Measurements from ENCODE around the gene TMEM92.

The TMEM92 gene

DNA sequence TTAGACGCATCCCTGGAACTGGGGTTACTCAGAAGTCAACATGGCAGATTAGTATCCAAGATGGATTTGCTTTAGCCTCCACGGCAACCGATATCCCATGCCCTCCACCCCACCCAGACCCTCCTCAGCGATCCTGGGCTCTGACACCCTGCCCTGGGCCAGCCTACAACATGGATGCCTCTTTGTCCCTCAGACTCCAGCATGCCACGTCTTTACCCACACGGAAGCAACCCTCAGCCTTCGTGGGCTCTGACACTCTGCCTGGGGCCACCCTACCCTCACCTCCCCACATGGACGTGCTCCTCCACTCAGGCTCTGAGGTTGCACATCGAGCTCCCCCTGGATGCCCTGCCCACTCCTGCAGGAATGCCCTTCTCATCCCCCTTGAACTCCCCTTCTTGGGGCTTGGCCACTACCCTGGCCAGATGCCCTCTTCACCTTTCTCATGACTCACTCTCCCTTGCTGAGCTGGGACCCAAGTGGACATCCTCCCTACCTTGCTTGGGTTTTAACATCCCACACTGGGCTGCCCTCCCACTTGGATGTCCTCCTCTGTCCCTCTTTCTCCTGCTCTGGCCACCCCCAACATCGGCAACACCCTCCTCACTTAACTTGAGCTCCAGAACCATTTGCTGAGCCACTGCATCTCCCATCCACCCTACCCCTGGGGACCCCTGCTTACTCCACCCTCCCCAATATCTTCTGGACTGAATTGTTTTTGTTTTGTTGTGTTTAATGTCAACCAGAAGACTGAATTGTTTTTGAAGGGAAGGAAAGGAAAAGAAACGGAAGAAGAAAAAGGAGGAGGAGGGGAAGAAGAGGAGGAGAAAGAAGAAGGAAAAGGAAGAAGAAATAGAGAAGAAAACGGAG is 18.3 kb upstream of the TMEM92 start:
- Histone ChIP-seq H3K27me3 (ENCODE audit: low read depth, low read length) (no peaks in the 10 kb centered on the region), H3K9me3 (ENCODE audit: control insufficient read depth in 1 of 2, low read length in 2 of 2) (no peaks in the 10 kb centered on the region), H3K36me3 (ENCODE audit: control insufficient read depth in 1 of 2, insufficient read depth in 2 of 2, low read length in 2 of 2) (no peaks in the 10 kb centered on the region), H3K4me1 (ENCODE audit: control insufficient read depth in 1 of 2, insufficient read depth in 2 of 2, low read length in 2 of 2) (peaks cover 0 to 13% of the 10 kb centered on the region in 2 donors), H3K4me3 (ENCODE audit: low read depth in 1 of 2, low read length in 2 of 2) (no peak overlapping the region), H3K27ac (ENCODE audit: low read length) (no peak overlapping the region)

DNA sequence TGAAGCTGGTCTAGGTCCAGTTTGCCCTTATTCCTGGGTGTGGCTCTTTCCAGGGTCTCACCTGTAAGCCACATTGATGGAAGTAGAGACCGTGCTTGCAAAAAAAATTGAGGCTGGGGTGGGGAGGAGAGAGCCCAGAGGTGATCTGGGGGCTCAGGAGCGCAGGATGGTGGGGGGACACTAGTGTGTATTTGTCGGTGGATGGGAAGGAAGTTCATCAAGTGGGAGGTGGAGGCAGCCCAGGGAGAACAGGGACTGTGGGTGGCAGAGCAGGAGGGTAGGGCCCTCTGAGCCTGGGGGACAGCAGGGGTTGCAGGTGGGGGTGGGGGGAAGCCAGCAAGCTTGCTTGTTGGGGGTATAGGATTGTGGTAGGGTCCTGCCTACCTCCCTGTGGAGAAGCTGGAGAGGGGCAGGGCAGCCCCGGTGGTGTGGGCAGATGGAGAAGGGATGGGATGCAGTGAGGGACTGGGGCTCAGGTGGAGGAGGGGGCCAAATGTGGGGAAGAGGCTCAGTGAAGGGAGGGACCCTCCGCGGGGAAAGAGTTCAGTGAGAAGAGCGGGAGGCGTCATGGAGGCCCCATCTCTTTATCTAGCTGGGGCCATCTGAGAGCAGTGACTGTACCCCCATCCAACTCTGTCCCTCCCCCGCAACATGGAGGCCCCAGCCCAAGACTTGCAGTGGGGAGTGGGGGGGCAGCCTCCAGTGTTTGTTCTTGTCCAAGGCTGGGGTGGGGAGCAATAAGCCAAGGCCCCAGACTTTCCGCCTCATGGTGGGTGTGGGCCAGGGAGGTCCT is 17.2 kb upstream of the TMEM92 start:
- Histone ChIP-seq H3K36me3 (ENCODE audit: control insufficient read depth in 1 of 2, insufficient read depth in 2 of 2, low read length in 2 of 2) (no peaks in the 10 kb centered on the region), H3K27me3 (ENCODE audit: low read depth, low read length) (no peaks in the 10 kb centered on the region), H3K27ac (ENCODE audit: low read length) (no peak overlapping the region), H3K4me3 (ENCODE audit: low read depth in 1 of 2, low read length in 2 of 2) (no peak overlapping the region), H3K4me1 (ENCODE audit: control insufficient read depth in 1 of 2, insufficient read depth in 2 of 2, low read length in 2 of 2) (peaks cover 0 to 13% of the 10 kb centered on the region in 2 donors), H3K9me3 (ENCODE audit: control insufficient read depth in 1 of 2, low read length in 2 of 2) (no peaks in the 10 kb centered on the region)

DNA sequence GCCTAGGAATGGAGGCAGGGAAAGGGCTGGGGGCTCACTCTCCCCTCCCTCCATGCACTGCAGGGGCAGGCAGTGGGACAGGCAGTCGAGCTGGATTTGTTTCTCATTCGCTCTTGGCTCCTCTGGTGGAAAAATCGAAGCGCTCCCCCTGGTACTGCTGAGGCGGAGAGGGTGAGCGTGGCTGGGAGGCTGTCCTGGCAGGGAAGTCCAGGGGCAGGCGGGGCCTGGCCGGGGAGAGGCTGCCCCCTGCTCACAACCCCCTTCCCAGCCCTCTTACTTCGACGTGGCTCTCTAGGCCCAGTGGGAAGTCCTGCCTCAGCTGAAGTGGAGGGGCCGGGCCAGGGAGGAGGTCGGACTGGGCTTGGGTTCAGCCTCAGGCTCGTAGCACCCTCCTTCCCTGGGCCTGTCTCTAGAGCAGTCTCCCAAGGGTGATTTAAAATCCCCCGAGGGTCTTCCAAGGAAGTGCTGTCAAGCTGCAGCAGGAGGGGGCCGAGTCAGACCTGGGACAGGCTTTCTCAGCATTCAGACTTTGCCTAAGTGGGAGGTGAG is 16.5 kb upstream of the TMEM92 start:
- no peaks in the 10 kb centered on the region for H3K36me3 ChIP-seq (ENCODE audit: control insufficient read depth in 1 of 2, insufficient read depth in 2 of 2, low read length in 2 of 2)
- no peak overlapping the region for H3K4me3 ChIP-seq (ENCODE audit: low read depth in 1 of 2, low read length in 2 of 2)
- no peaks in the 10 kb centered on the region for H3K9me3 ChIP-seq (ENCODE audit: control insufficient read depth in 1 of 2, low read length in 2 of 2)
- H3K27me3 ChIP-seq (ENCODE audit: low read depth, low read length), result no peaks in the 10 kb centered on the region
- H3K4me1 ChIP-seq (ENCODE audit: control insufficient read depth in 1 of 2, insufficient read depth in 2 of 2, low read length in 2 of 2), result peaks cover 0 to 13% of the 10 kb centered on the region in 2 donors
- no peak overlapping the region for H3K27ac ChIP-seq (ENCODE audit: low read length)

DNA sequence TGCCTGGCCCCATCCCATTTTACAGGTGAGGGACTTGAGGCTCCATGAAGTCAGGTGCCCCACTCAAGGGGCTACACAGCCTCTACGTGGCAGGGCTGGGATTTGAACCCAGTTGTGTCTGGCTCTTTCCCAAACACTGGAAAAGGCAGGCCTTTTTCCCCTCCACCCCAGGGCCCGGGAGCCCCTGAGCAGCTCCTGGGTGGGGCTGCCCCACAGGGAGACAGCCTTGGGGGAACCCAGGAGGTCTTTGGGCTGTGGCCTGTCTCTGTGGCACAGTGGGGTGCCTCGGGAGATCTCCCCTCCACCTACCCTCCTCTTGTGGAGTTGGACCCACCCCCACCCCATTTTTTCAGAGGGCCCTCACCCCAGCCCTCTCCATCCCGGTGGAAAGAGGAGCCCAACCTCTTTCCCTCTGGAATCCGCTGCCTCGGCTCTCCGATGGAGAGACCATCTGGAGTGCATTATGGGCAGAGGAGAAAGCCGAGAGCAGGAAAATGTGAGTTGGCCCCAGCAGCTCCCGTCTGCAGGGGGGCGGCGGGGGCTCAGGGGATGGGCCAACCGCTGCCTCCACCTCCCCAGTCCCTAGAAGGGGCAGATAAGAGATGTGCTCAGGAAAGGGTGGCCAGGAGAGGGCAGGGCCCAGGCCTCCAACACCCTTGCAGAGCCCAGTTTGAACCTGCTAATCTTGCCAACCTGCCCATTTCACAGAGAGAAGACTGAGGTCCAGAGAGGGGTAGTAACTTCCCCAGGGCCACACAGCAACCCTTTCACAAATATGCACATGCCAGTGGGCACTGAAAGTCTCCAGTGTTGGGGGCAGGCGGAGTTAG is 15.4 kb upstream of the TMEM92 start:
- H3K36me3 ChIP-seq (ENCODE audit: control insufficient read depth in 1 of 2, insufficient read depth in 2 of 2, low read length in 2 of 2), result no peaks in the 10 kb centered on the region
- H3K27ac ChIP-seq (ENCODE audit: low read length), result no peak overlapping the region
- H3K4me3 ChIP-seq (ENCODE audit: low read depth in 1 of 2, low read length in 2 of 2), result no peak overlapping the region
- H3K27me3 ChIP-seq (ENCODE audit: low read depth, low read length), result no peaks in the 10 kb centered on the region
- H3K9me3 ChIP-seq (ENCODE audit: control insufficient read depth in 1 of 2, low read length in 2 of 2), result no peaks in the 10 kb centered on the region
- peaks cover 0 to 19% of the 10 kb centered on the region in 2 donors for H3K4me1 ChIP-seq (ENCODE audit: control insufficient read depth in 1 of 2, insufficient read depth in 2 of 2, low read length in 2 of 2)

DNA sequence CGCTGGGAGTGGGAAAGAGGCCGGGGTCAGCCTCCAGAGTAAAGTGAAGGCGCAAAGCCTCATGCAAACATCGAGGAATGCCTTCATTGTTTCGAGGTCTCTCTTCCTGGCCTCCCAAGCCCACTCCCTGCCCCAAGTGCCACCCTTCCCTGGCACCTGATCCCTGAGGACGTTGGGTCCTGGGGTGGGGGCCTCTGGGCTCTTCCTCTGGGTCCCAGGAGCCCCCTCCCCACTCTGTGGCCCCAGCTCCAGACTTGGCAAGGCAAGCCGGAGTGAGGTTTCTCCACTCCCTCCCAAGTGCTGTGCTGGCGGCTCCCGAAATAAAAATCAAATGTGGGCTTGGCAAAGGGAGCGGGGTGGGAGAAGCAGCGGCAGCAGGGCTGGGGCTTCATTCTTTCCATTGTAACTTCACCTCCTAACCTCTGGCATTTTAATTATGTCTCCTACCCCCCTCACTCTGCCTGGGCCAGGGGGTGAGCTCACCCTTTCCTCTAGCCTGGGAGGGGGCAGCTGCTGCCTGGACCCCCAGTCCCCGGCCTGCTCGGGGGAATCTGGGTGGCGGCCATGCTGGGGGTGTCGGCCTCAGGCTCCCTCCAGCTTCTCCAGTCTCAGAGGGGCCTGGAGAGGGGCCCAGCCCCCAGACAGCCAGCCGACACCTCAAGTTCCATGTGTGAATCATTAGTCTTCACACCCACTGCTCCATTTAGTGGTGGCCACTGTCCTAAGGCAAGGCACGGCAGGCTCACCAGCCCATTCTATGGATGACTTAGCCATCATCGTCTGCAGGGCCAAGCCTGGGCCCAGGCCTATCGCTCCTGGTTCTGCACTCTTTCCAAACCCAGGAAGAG is 14.6 kb upstream of the TMEM92 start:
- H3K27me3 ChIP-seq (ENCODE audit: low read depth, low read length), result no peaks in the 10 kb centered on the region
- H3K9me3 ChIP-seq (ENCODE audit: control insufficient read depth in 1 of 2, low read length in 2 of 2), result no peaks in the 10 kb centered on the region
- H3K27ac ChIP-seq (ENCODE audit: low read length), result no peak overlapping the region
- no peak overlapping the region for H3K4me3 ChIP-seq (ENCODE audit: low read depth in 1 of 2, low read length in 2 of 2)
- peaks cover 0 to 26% of the 10 kb centered on the region in 2 donors for H3K4me1 ChIP-seq (ENCODE audit: control insufficient read depth in 1 of 2, insufficient read depth in 2 of 2, low read length in 2 of 2)
- no peaks in the 10 kb centered on the region for H3K36me3 ChIP-seq (ENCODE audit: control insufficient read depth in 1 of 2, insufficient read depth in 2 of 2, low read length in 2 of 2)

DNA sequence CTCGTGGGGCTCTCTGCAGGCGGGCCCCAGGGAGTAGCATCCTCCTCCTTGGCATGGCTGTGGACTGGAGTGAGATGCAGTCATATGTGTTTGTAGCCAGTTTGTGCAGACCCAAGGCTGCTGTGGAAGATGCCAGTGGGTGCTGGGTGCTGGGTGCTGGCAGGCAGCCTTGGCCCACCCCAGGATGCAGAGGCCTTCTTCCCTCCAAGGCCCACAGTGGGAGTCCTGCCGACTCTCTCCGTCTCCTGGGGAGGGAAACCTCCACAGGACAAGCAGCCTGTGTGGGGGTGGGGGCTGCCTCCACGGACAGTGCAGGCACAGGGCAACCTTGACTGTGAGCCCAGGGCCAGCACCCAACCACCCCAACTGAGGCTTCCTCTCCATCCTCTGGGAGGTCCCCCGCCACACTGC is 13.8 kb upstream of the TMEM92 start:
- H3K27ac ChIP-seq (ENCODE audit: low read length), result no peak overlapping the region
- no peaks in the 10 kb centered on the region for H3K27me3 ChIP-seq (ENCODE audit: low read depth, low read length)
- no peak overlapping the region for H3K4me3 ChIP-seq (ENCODE audit: low read depth in 1 of 2, low read length in 2 of 2)
- peaks cover 0 to 30% of the 10 kb centered on the region in 2 donors for H3K4me1 ChIP-seq (ENCODE audit: control insufficient read depth in 1 of 2, insufficient read depth in 2 of 2, low read length in 2 of 2)
- H3K9me3 ChIP-seq (ENCODE audit: control insufficient read depth in 1 of 2, low read length in 2 of 2), result no peaks in the 10 kb centered on the region
- H3K36me3 ChIP-seq (ENCODE audit: control insufficient read depth in 1 of 2, insufficient read depth in 2 of 2, low read length in 2 of 2), result no peaks in the 10 kb centered on the region

DNA sequence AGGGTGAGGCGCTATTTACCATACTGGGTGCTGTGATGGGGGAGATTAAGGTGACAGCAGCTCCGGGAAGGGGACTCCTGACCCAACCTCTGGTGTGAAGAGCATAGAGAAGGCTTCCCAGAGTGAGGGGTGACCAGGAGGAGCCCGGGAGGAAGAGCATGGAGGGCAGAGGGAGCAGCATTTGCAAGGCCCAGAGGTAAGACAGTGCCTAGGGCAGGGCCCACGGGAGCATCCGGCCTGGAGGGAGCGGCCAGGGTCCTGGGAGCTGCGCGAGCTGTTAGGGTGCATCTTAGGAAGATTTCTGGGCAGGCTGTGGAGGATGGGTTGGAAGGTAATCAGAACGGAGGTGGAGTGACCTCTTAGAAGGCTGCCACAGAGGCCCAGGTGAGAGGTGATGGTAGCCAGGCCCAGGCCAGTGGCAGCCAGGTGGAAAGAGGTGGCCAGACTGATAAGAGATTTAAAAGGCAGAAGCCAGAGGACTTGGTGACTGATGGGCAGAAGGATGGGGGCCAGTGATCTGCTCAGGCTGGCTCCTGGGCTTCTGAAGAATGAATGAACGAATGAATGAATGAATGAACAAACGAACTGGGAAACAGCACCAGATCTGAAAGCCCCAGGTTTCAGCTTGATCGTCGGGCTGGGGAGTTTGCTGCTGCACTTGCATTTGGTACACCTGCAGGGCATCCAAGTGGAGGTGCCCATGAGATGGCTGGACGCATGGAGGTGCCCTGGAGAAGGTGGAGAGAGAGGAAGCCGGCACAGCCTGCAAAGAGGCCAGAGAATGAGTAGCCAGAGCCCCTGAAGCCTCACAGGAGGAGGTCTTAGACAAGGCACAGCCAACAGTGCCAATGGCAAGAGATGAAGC is 13.0 kb upstream of the TMEM92 start:
- H3K4me1 ChIP-seq (ENCODE audit: control insufficient read depth in 1 of 2, insufficient read depth in 2 of 2, low read length in 2 of 2), result peaks cover 2 to 37% of the 10 kb centered on the region in 2 donors
- H3K27me3 ChIP-seq (ENCODE audit: low read depth, low read length), result no peaks in the 10 kb centered on the region
- no peak overlapping the region for H3K4me3 ChIP-seq (ENCODE audit: low read depth in 1 of 2, low read length in 2 of 2)
- H3K9me3 ChIP-seq (ENCODE audit: control insufficient read depth in 1 of 2, low read length in 2 of 2), result no peaks in the 10 kb centered on the region
- H3K36me3 ChIP-seq (ENCODE audit: control insufficient read depth in 1 of 2, insufficient read depth in 2 of 2, low read length in 2 of 2), result no peaks in the 10 kb centered on the region
- no peak overlapping the region for H3K27ac ChIP-seq (ENCODE audit: low read length)

DNA sequence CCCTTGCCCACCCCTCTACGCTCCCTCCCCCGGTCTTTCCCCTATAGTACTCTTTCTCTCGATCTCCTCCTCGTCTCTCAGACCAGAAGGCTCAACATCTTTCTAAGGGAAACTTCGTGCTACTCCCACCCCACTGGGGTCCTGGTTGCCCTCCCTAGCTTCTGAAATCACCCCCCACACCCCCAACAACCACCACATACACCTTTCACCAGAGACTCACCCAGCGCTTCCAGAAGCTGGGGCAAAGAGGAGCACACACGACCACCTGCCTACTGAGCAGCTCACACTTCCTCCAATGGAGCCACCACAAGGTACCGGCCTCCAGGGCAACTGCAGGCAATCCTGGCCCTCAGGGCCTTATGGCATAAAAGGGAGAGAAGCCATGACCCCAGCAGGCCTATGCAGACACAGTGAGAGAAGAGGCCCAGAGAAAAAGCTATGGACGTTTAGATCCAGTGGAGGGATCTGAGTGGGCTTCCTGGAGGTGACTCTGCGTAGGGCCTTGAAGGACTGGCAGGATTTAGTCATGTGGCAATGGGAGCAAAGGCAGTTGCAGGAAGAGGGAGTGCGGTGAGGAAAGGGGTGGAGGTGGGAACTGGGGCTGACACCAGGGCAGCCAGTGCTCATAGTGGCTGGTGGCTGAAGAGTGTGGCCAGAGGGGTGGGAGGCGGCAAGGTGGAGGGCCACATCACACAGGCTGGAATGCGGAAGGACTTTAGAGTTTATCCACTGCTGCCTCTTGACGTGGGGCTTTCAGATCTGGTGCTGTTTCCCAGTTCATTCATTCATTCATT is 12.1 kb upstream of the TMEM92 start:
- Histone ChIP-seq H3K27ac (ENCODE audit: low read length) (no peak overlapping the region), H3K9me3 (ENCODE audit: control insufficient read depth in 1 of 2, low read length in 2 of 2) (no peaks in the 10 kb centered on the region), H3K4me3 (ENCODE audit: low read depth in 1 of 2, low read length in 2 of 2) (no peak overlapping the region), H3K27me3 (ENCODE audit: low read depth, low read length) (no peaks in the 10 kb centered on the region), H3K36me3 (ENCODE audit: control insufficient read depth in 1 of 2, insufficient read depth in 2 of 2, low read length in 2 of 2) (no peaks in the 10 kb centered on the region), H3K4me1 (ENCODE audit: control insufficient read depth in 1 of 2, insufficient read depth in 2 of 2, low read length in 2 of 2) (peaks cover 7 to 46% of the 10 kb centered on the region in 2 donors)

Data from muscle layer of duodenum (tissue), 2 donors.